ENCODE measurements around the gene ZNF493.
A peak's percentile ranks its signal among the peaks of the same experiment; 100 is the strongest.

ZNF493 gene

GRCh38 chr19:21463449-21464105 is 66.6 kb downstream of the ZNF493 start:
- DNase-seq, result peak; percentile 52

GRCh38 chr19:21466627-21467026 is 69.7 kb downstream of the ZNF493 start:
- no peak for DNase-seq

DNA sequence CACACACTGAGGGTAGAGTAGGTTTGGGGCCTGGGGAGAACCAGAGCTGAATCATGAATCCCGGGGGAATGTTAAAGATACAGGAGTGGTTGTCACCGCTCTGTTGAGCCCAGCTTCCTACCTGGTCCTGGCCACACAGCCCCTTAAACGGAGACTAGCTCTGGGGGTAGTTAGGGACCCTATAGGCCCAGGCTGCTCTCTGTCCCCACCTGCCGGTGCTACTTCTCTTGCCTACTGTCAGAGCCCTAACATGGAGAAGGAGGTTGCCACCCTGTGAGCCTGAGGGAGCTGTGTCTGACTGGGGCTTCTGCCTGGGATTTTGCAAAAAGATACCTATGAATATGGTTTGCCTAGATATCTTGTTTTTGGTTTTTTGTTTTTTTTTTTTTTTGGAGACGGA is 71.9 kb downstream of the ZNF493 start:
- no peak for DNase-seq

DNA sequence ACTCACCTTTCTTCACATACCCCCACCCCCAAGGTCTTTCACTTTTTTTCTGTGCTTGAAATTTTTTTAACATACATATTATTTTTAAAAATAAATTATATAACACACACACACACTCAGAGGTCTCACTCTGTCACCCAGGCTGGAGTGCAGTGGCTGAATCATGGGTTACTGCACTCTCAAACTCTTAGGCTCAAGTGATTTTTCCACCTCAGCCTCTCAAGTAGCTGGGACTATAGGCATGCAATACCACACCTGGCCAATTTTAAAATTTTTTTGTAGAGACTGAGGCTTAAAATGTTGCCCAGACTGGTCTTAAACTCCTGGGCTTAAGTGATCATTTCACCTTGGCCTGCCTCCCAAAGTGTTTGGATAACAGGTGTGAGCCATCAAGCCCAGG is 75.6 kb downstream of the ZNF493 start:
- no peak for DNase-seq

- peak; percentile 81 for DNase-seq
Observed at GRCh38 chr19:21474671-21475181, 77.8 kb downstream of the ZNF493 start.

Measured in CD4-positive, alpha-beta T cell treated with Interleukin-17A for 1 hour (primary cell).